OCI-LY3 (cell line): Measurements from ENCODE around the gene PC.
"Not testable (repeated sequence)": the region's sequence is repeated elsewhere in the genome, so short reads cannot be mapped to it uniquely, and the experiment has no call there.

Experiments used
- H2AFZ ChIP-seq: fragments of 200-600, 300-600 bp; shearing (Covaris generic); 2 replicates; pipeline ENCODE4 v1.6.0; 2014; ENCODE audit warnings: antibody characterized with exemption, low read depth, low read length
- H3K27ac ChIP-seq: fragments of 200-600, 300-600 bp; sonication (generic); 2 replicates; pipeline ENCODE4 v1.5.1; 2014; ENCODE audit warnings: mild to moderate bottlenecking, low read length, moderate library complexity, mixed read lengths
- H3K27me3 ChIP-seq: fragments of 200-600, 300-600 bp; sonication (generic); 2 replicates; pipeline ENCODE4 v1.6.1; 2014; ENCODE audit warnings: low read depth, low read length, mixed read lengths
- H3K36me3 ChIP-seq: fragments of 200-600, 300-600 bp; sonication (generic); replicated peaks from 2 replicates; pipeline ENCODE3; 2014; ENCODE audit warnings: low read depth, low read length, mixed read lengths
- H3K4me1 ChIP-seq: fragments of 300-600, 200-600 bp; sonication (generic); 2 replicates; pipeline ENCODE4 v1.6.1; 2014; ENCODE audit warnings: low read length, mixed read lengths
- H3K4me2 ChIP-seq: fragments of 200-600, 300-600 bp; sonication (generic); 2 replicates; pipeline ENCODE4 v1.6.1; 2014; ENCODE audit warnings: low read length, mixed read lengths
- H3K4me3 ChIP-seq: fragments of 300-600, 200-600 bp; sonication (generic); 2 replicates; pipeline ENCODE4 v1.5.1; 2014; ENCODE audit warnings: antibody characterized with exemption, mild to moderate bottlenecking, low read length, moderate library complexity
- H3K79me2 ChIP-seq: fragments of 300-600, 200-600 bp; shearing (Covaris generic); 2 replicates; pipeline ENCODE4 v1.6.1; 2014; ENCODE audit warnings: mild to moderate bottlenecking, low read length, mixed read lengths
- H3K9ac ChIP-seq: fragments of 300-600, 200-600 bp; shearing (Covaris generic); 2 replicates; pipeline ENCODE4 v1.6.0; 2014; ENCODE audit warnings: mild to moderate bottlenecking, low read length, moderate library complexity
- H3K9me3 ChIP-seq: fragments of 200-600, 300-600 bp; shearing (Covaris generic); 2 replicates; pipeline ENCODE4 v1.6.1; 2014; ENCODE audit warnings: low read length, mixed read lengths; ENCODE audit not compliant: insufficient read depth
- H4K20me1 ChIP-seq: fragments of 200-600, 300-600 bp; sonication (generic); 2 replicates; pipeline ENCODE4 v1.6.1; 2016; ENCODE audit warnings: low read length, mixed read lengths; ENCODE audit not compliant: insufficient read depth
- EZH2phosphoT487 ChIP-seq: fragments of 200-600 bp; shearing (Covaris generic); IDR thresholded peaks from 2 replicates; pipeline ENCODE4 v1.6.1; 2018; ENCODE audit warnings: antibody characterized with exemption, mixed run types, low read depth
- TF ChIP-seq, protein P1 (sequence below): fragments of 200-600, 300-600 bp; sonication (generic); IDR thresholded peaks from 2 replicates; pipeline ENCODE4 v1.5.1; 2014; ENCODE audit warnings: antibody characterized with exemption, low read length, low read depth

PC gene

GRCh38 chr11:66958232-66958955, at the start of gene PC:
TSS of gene PC (minus strand) at chr11:66958383. CDS start at chr11:66872159, 86,224 bp downstream.
- TF ChIP-seq, protein P1, sequence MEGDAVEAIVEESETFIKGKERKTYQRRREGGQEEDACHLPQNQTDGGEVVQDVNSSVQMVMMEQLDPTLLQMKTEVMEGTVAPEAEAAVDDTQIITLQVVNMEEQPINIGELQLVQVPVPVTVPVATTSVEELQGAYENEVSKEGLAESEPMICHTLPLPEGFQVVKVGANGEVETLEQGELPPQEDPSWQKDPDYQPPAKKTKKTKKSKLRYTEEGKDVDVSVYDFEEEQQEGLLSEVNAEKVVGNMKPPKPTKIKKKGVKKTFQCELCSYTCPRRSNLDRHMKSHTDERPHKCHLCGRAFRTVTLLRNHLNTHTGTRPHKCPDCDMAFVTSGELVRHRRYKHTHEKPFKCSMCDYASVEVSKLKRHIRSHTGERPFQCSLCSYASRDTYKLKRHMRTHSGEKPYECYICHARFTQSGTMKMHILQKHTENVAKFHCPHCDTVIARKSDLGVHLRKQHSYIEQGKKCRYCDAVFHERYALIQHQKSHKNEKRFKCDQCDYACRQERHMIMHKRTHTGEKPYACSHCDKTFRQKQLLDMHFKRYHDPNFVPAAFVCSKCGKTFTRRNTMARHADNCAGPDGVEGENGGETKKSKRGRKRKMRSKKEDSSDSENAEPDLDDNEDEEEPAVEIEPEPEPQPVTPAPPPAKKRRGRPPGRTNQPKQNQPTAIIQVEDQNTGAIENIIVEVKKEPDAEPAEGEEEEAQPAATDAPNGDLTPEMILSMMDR: no peak
- TF ChIP-seq EZH2phosphoT487: no peak
- Histone ChIP-seq H3K79me2 (no peaks in the 10 kb centered on the region), H3K27ac (no peak within 1 kb of the TSS), H4K20me1 (no peaks in the 10 kb centered on the region), H3K9me3 (no peaks in the 10 kb centered on the region), H3K27me3 (0 out of 2 replicates have a peak, but pooled peaks cover 7% of the 10 kb centered on the region), H2AFZ (no peak within 1 kb of the TSS), H3K9ac (no peak within 1 kb of the TSS), H3K4me2 (no peak within 1 kb of the TSS), H3K4me3 (no peak within 1 kb of the TSS), H3K36me3 (no peaks in the 10 kb centered on the region), H3K4me1 (peaks cover 5% of the 10 kb centered on the region; the same call in 1 of the 2 replicates)

DNA sequence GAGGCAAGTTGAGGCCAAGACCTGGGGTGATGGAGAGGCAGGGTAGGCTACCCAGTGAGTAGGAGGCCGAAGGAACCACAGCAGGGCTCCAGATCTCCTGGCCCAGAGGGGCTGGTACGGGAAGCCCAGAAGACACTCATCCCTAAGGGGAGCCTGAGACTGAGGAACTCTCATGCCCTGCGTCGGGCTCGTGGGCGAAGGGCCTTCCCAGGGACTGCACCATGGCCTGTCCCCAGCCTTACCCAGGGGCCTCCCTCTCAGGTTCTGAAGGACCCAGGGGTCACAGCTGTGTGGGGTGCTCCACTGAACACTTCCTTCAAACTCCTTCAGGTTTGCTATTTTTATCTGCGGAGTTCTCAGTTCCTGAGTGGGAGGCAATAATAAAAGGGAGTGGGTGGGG, 48.9 kb upstream of the PC start:
- Histone ChIP-seq H3K4me3 (peak overlapping the region; percentile 75; the same call in 1 of the 2 replicates), H3K36me3 (no peaks in the 10 kb centered on the region), H3K4me1 (peaks cover 12% of the 10 kb centered on the region), H2AFZ (peak overlapping the region; percentile 97), H3K9ac (peak overlapping the region; percentile 18; the same call in 1 of the 2 replicates), H3K79me2 (no peaks in the 10 kb centered on the region), H4K20me1 (no peaks in the 10 kb centered on the region), H3K9me3 (no peaks in the 10 kb centered on the region), H3K27ac (peak overlapping the region; percentile 44), H3K4me2 (peak overlapping the region; percentile 72), H3K27me3 (no peaks in the 10 kb centered on the region)
- TF ChIP-seq, protein P1: no peak
- no peak for TF ChIP-seq EZH2phosphoT487

GRCh38 chr11:67006029-67006884, 48.1 kb upstream of the PC start:
- no peak for TF ChIP-seq EZH2phosphoT487
- TF ChIP-seq, protein P1: no peak
- Histone ChIP-seq H3K4me2 (peak overlapping the region; percentile 72), H3K4me1 (peaks cover 12% of the 10 kb centered on the region)

GRCh38 chr11:67005200-67005599, 47.0 kb upstream of the PC start:
- H3K79me2 ChIP-seq, H3K27me3 ChIP-seq, H3K36me3 ChIP-seq, H3K9ac ChIP-seq, H3K27ac ChIP-seq, H3K4me3 ChIP-seq, H3K4me2 ChIP-seq, H3K9me3 ChIP-seq, H2AFZ ChIP-seq, H4K20me1 ChIP-seq: not testable (repeated sequence)
- H3K4me1 ChIP-seq: peaks cover 12% of the 10 kb centered on the region

More at GRCh38 chr11:67006029-67006884, 48.1 kb upstream of the PC start:
- H4K20me1 ChIP-seq: no peaks in the 10 kb centered on the region
- peak overlapping the region; percentile 44 for H3K27ac ChIP-seq
- peak overlapping the region; percentile 75 for H3K4me3 ChIP-seq
- no peaks in the 10 kb centered on the region for H3K79me2 ChIP-seq
- peak overlapping the region; percentile 97 for H2AFZ ChIP-seq
- 0 out of 2 replicates have a peak, but pooled peaks cover under 1% of the 10 kb centered on the region for H3K27me3 ChIP-seq
- no peaks in the 10 kb centered on the region for H3K36me3 ChIP-seq
- peak overlapping the region; percentile 26 for H3K9ac ChIP-seq
- H3K9me3 ChIP-seq: no peaks in the 10 kb centered on the region
